HG03469 (cell line): Measurements from ENCODE around the gene CDC40.
"Not testable (repeated sequence)": the region's sequence is repeated elsewhere in the genome, so short reads cannot be mapped to it uniquely, and the experiment has no call there.

ENCODE experiments used
- ATAC-seq: cut with Tn5 transposase; IDR thresholded peaks from one replicate; pipeline ENCODE4 v1.9.1; 2021; ENCODE audit warnings: mild to moderate bottlenecking, moderate library complexity, moderate number of reproducible peaks; ENCODE audit not compliant: unreplicated experiment

The CDC40 gene

GRCh38 chr6:110198561-110198960, 18.3 kb downstream of the CDC40 start:
- ATAC-seq = no peak

DNA sequence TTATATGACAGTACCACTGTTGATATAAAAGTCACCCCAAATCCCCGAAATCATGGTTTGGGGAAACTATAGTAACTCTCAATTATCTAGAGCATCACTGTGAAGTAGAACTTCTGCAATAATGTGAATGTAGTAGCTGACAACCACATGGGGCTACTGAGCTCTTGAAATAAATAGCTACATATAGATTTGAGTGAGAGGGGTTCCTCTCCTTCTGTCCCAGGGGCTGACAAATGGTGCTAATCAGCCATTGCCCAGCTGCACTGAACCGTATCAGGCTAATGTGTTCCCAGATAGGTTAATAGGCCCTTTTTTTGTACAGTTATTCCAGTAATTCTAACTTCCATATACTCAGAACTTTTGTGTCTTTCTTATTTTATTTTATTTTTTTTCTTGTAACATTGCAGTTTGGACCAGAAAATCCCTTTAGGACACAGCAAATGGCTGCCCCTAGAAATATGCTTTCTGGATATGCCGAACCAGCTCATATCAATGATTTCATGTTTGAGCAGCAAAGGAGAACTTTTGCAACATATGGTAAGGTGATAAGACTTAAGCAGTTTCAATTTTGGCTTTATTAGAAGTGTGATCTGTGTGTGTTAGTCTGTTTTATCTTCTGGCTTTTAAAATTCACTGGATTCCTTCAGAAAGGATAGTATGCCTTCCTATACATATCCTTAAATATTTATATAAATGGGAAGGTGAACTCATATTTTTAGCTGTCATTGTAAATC, 21.1 kb downstream of the CDC40 start:
- no peak for ATAC-seq

DNA sequence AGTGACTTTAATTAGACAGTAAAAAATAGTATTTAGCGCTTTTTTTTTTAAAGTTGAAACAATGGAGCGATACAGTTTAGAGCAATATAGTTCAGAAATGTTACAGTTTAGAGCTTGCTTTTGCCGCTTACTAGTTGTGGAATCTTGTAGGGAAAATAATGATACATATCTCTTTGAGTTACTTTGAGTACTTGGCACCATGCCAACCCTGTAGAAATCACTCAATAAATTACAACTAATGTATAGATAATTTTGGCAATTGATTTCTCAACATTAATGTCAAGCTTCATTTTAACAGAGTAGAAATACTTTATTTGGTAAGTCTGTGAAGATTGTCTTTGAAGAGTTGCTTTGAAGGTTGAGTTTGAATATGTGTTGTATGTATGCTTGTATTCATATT, 27.4 kb downstream of the CDC40 start:
- no peak for ATAC-seq

- no peak for ATAC-seq
Measured at GRCh38 chr6:110211753-110212152, 31.5 kb downstream of the CDC40 start.

GRCh38 chr6:110214338-110214737, 34.1 kb downstream of the CDC40 start:
- no peak for ATAC-seq

GRCh38 chr6:110216140-110216539, 35.9 kb downstream of the CDC40 start:
- no peak for ATAC-seq

DNA sequence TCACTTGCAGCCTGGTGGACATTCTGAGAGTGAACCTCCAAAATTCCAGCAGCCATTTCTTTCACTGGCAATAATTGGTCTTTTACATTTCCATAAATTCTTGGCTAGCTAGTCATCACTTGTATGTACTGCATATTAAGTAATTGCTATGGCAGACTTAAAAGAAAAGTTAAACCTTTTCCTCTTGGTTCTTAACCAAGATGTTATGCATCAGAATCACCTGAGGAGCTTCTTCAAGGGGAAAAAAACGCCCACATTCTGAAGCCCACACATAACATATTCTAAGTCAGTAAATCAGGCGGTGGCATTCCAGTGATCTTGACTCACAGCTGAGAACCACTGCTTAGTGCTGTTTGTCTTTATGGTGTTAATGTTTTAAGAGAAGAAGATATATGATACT, 37.0 kb downstream of the CDC40 start:
- no peak for ATAC-seq

DNA sequence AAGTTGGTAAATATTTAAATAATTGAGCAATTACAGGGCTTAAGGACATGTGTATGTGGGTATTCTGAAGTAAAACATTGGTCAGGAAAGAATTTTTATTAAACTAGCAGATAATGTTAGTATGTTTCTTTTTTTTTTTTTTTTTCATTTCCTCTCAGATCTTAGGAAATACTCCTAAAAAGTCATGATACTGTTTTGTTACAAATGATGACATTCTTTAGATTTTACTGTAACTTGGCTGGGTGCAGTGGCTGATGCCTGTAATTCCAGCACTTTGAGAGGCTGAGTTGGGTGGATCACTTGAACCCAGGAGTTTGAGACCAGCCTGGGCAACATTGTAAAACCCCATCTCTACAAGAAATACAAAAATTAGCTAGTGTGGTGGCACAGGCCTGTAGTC, 41.5 kb downstream of the CDC40 start:
- ATAC-seq = no peak

DNA sequence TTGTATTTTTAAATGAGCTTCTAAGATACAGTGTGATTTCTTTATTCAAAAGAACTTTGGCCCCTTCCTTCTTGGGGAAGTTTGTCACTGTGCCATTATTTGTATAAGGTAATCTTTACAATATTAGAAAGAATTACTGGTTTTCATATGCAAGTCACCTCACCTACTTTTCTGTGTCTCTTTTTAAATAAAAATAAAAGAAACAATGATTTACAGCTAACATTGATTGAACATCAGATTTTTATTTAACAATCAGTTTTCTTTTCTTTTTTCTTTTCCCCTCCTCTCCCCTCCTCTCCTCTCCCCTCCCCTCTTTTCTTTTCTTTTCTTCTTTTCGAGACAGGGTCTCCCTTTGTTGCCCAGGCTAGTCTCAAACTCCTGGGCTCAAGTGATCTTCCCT, 46.0 kb downstream of the CDC40 start:
- ATAC-seq = no peak

- no peak for ATAC-seq
Measured at GRCh38 chr6:110232450-110232849, 52.2 kb downstream of the CDC40 start.

DNA sequence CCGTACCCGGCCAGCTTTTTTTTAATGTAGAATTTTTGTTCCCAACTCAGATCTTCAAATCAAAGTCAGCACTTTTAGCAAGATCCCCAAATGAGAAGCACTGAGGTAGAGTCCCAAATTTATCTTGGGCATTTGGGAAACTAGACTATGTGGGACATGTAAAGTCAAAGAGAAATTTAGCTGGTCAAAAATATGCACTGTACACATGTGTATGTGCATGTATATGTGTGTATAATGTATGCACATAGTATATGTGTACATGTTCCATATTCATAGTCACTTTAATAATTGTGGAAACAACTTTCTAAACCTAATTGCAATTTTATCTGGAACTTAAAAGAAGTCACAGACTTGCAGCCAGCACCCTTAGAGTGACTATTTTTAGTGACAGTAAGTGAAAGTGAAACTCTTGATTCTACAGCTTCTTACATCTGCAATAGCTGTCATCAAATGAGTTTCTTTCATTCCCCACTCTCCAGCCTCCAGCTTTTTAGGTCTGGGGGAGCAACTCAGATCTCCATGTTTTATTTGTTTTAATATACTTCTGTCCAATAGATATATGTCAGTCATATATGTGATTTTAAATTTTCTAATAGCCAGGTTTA, 53.6 kb downstream of the CDC40 start:
- peak; percentile 70 for ATAC-seq

GRCh38 chr6:110236007-110236406, 55.8 kb downstream of the CDC40 start:
- not testable (repeated sequence) for ATAC-seq

DNA sequence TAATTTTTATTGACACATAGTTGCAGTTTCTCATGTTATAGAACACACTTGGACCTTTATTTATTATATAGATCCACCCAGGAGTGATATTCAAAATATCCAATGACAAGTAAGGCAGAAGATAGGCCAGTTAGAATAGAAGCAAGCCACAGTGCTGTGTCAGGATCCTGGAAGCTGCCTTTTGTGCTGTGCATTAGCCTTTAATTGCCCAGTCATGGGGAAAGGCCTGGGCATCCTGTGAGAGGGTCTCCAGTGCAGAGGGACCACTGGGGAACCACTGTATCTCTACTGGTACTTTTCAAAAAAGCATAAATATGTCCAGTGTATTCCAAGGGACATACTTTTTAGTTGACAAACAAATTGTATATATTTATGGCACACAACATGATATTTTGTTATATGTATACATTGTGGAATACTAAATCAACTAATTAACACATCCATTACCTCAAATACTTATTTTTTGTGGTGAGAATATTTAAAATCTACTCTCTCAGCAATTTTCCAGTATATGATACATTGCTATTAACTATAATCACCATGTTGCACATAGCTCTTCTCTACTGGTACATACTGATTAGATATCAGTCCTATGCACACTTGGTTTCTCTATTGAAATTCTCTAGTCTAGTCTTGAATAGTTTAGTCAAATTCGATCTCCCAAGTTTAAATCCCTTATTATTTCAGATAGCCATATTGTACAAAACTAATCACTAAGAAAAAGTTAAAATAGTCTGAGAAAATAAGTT, 59.5 kb downstream of the CDC40 start:
- no peak for ATAC-seq

GRCh38 chr6:110244621-110245020, 64.4 kb downstream of the CDC40 start:
- not testable (repeated sequence) for ATAC-seq

DNA sequence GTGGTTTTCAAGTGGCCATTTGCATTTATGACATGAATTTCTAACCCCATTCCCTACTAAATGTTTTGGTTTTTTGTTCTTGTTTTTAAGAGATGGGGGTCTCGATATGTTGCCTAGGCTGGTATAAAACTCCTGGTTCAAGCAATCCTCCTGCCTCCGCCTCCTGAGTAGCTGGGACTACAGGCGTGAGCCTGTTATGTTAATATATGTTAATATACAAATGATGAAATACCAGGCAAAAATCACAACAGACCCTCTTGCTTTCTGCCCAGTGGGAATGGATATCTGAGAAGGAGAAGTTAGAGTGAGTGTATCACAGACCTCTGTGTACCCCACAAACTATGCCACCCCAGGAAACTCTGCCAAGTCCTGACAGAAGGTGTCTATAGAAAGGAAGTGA, 66.2 kb downstream of the CDC40 start:
- ATAC-seq = no peak

- ATAC-seq = no peak
Measured at GRCh38 chr6:110246900-110247546, 66.8 kb downstream of the CDC40 start.

- no peak for ATAC-seq
Measured at GRCh38 chr6:110250058-110250457, 69.8 kb downstream of the CDC40 start.

- no peak for ATAC-seq
Measured at GRCh38 chr6:110250838-110251237, 70.6 kb downstream of the CDC40 start.

DNA sequence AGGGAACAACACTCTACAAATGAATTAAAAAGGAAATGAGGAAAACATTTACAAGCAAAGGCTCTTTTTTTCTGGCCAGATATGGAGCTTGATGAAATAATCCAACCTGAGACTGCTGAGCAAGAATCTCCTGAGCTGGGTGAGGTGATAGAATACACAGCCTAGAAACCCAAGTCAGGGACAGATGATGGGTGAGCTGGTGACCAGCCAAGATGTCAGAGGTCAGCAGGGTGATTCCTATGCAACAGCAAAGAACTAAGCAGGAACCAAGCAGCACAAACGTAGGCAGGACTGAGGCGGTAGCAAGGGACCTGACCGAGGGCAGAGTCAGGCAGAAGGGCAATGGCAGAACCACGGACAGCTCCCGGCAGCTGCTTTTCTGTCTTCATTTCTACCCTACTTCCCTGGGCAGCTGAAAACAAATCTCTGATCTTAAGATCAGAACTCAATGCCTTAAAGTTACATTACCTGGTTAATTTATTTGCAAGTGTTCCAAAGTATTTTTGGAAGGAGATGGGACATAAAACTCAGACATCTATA, 75.1 kb downstream of the CDC40 start:
- ATAC-seq = no peak

DNA sequence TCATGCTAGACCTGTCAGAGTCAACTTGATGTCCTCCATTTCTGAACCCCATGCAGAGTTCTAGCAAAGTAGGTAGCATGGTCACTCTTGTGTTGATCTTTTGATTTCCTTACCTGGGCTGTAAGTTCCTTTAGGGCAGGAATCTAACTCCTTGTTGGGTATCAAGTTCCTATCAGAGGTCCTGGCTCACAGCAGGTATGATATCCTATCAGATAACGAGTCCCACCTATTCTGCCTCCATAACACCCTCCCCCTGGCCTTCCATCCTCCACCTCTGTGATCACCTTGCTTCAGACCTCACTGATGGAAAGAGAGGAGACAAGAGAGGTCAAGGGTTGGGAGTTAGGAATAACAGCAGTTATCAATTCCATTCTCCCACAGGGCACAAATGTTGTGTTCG, 76.1 kb downstream of the CDC40 start:
- no peak for ATAC-seq

- ATAC-seq = no peak
Measured at GRCh38 chr6:110265273-110265672, 85.0 kb downstream of the CDC40 start.
